Body of pancreas (tissue), 4 donors: ENCODE data around the gene MS4A14. TPM values are rescaled to one million over a fixed set of nuclear protein-coding genes. Genes with fewer than 3 reads are reported as not detected.
"Not testable (repeated sequence)": the region's sequence is repeated elsewhere in the genome, so short reads cannot be mapped to it uniquely, and the experiment has no call there.

Experiments
- ATAC-seq: fragments of 150-250 bp; one replicate; pipeline ENCODE4 v1.9.1; 2016
- DNase-seq, 4 donors: peaks; one replicate each; pipeline ENCODE4 v3.0.0-alpha.2; 2019
- H3K27ac ChIP-seq, 4 donors: fragments of 200-600 bp; sonication (generic); 1 replicate in 3 of 4; 2 replicates in 1 of 4; pipeline versions ENCODE4 v1.5.1 to v1.6.1; 2016 to 2019; ENCODE audit warnings: mild to moderate bottlenecking in 1 of 4, mixed read lengths in 1 of 4, moderate library complexity in 1 of 4
- H3K27me3 ChIP-seq, 2 donors: fragments of 200-600 bp; sonication (generic); one replicate each; pipeline ENCODE4 v1.6.0; 2016; ENCODE audit warnings: mild to moderate bottlenecking in 1 of 2
- H3K36me3 ChIP-seq, 2 donors: fragments of 200-600 bp; sonication (generic); replicated peaks in 1 of 2; 2 replicates each; pipeline ENCODE4 v1.5.1; 2016; ENCODE audit warnings: low read depth in 2 of 2; ENCODE audit not compliant: insufficient read depth in 1 of 2
- H3K4me1 ChIP-seq: fragments of 200-600 bp; sonication (generic); one replicate; pipeline ENCODE4 v1.6.0; 2016
- H3K4me3 ChIP-seq, 2 donors: fragments of 200-600 bp; sonication (generic); 1 replicate in 1 of 2; 2 replicates in 1 of 2; pipeline ENCODE4 v1.5.1; 2016 to 2019
- H3K9me3 ChIP-seq, 3 donors: fragments of 200-600 bp; sonication (generic); 1 replicate in 2 of 3; 2 replicates in 1 of 3; pipeline ENCODE4 v1.5.1; 2016
- CTCF ChIP-seq, 7 experiments: fragments of 450-650 bp in 4 of 7; fragments of 200-600 bp in 3 of 7; sonication (generic) in 3 of 7; IDR thresholded peaks; one replicate each; pipeline ENCODE4 v1.5.1; 2016 to 2019; ENCODE audit warnings: antibody characterized with exemption in 7 of 7
- POLR2A ChIP-seq, 3 donors: fragments of 450-650 bp; IDR thresholded peaks; one replicate each; pipeline ENCODE4 v1.6.1; 2016; ENCODE audit warnings: antibody characterized with exemption in 3 of 3, mild to moderate bottlenecking in 2 of 3
- WGBS, 2 donors: methylation state at CpG; one replicate each; pipeline ENCODE4 v1.1.5; 2017; 5-methylcytosine and 5-hydroxymethylcytosine counted together
- intact Hi-C: fragments of 100-400 bp; cut with DNase I; formaldehyde crosslinking; loops from one replicate; pipeline ENCODE4 v1.15.1; 2023
- total RNA-seq, 2 donors: library from RNA; depleted of rRNA; stranded (reverse); fragments of >200 nt; gene quantifications; one replicate each; pipeline ENCODE4 v1.1.0, GENCODE V29; 2016

The MS4A14 gene
- total RNA-seq, 2 donors from 2014 or later: 1.3 TPM

GRCh38 chr11:60429272-60429671 lies 33.0 kb downstream of the MS4A14 start, which contains the start of gene MS4A5:
MS4A5 (plus strand) TSS chr11:60429572; CDS start chr11:60429675, 103 bp downstream.
- Histone ChIP-seq H3K4me1 (peaks cover 11% of the 10 kb centered on the region), H3K9me3 (no peaks in the 10 kb centered on the region), H3K27ac (no peak within 1 kb of the TSS), H3K27me3 (no peaks in the 10 kb centered on the region), H3K36me3 (no peaks in the 10 kb centered on the region), H3K4me3 (no peak within 1 kb of the TSS)
- no peak for DNase-seq
- no peak for ATAC-seq
- intact Hi-C loops: no loop called here
- TF ChIP-seq CTCF (IDR thresholded peaks at IDR 0.05) (no peak), POLR2A (IDR thresholded peaks at IDR 0.05) (no peak)
- 90 to 98% methylated on average over 5 of the region's 5 CpGs for WGBS, 2 donors

GRCh38 chr11:60431251-60431650 lies 35.0 kb downstream of the MS4A14 start:
- 36 to 38% methylated on average over 2 of the region's 2 CpGs for WGBS, 2 donors
- H3K36me3 ChIP-seq: no peaks in the 10 kb centered on the region
- TF ChIP-seq CTCF (IDR thresholded peaks at IDR 0.05) (no peak), POLR2A (IDR thresholded peaks at IDR 0.05) (no peak)
- H3K9me3 ChIP-seq: no peaks in the 10 kb centered on the region
- ATAC-seq: no peak
- H3K4me1 ChIP-seq: peaks cover 11% of the 10 kb centered on the region
- intact Hi-C loops: no loop called here
- no peak for DNase-seq
- no peaks in the 10 kb centered on the region for H3K27me3 ChIP-seq
- no peak overlapping the region for H3K4me3 ChIP-seq
- H3K27ac ChIP-seq: no peak overlapping the region

- peaks cover 11% of the 10 kb centered on the region for H3K4me1 ChIP-seq
- TF ChIP-seq POLR2A (IDR thresholded peaks at IDR 0.05) (no peak), CTCF (IDR thresholded peaks at IDR 0.05) (no peak)
- no peak overlapping the region for H3K27ac ChIP-seq
- 79 to 80% methylated on average over 4 of the region's 4 CpGs for WGBS, 2 donors
- intact Hi-C loops: no loop called here
- H3K9me3 ChIP-seq: no peaks in the 10 kb centered on the region
- H3K4me3 ChIP-seq: no peak overlapping the region
- H3K36me3 ChIP-seq: no peaks in the 10 kb centered on the region
- DNase-seq (no peak), ATAC-seq (no peak)
- H3K27me3 ChIP-seq: no peaks in the 10 kb centered on the region
Measured at GRCh38 chr11:60433401-60433800, 37.1 kb downstream of the MS4A14 start.

GRCh38 chr11:60447070-60447469 lies 50.8 kb downstream of the MS4A14 start:
- DNase-seq (no peak), ATAC-seq (no peak)
- Histone ChIP-seq H3K4me3 (no peak overlapping the region), H3K9me3 (no peaks in the 10 kb centered on the region), H3K27me3 (no peaks in the 10 kb centered on the region), H3K36me3 (no peaks in the 10 kb centered on the region), H3K27ac (no peak overlapping the region), H3K4me1 (no peaks in the 10 kb centered on the region)
- TF ChIP-seq POLR2A (IDR thresholded peaks at IDR 0.05): no peak
- TF ChIP-seq CTCF (IDR thresholded peaks at IDR 0.05): no peak
- intact Hi-C loops: no loop called here

- Histone ChIP-seq H3K4me3 (no peak overlapping the region), H3K27me3 (no peaks in the 10 kb centered on the region), H3K9me3 (no peaks in the 10 kb centered on the region), H3K27ac (no peak overlapping the region), H3K4me1 (no peaks in the 10 kb centered on the region), H3K36me3 (no peaks in the 10 kb centered on the region)
- DNase-seq (no peak), ATAC-seq (no peak)
- intact Hi-C loops: no loop called here
- TF ChIP-seq POLR2A (IDR thresholded peaks at IDR 0.05): no peak
- TF ChIP-seq CTCF (IDR thresholded peaks at IDR 0.05): no peak
Measured at GRCh38 chr11:60447846-60448245, 51.6 kb downstream of the MS4A14 start.

GRCh38 chr11:60451185-60451584 lies 54.9 kb downstream of the MS4A14 start:
- H3K36me3 ChIP-seq, ATAC-seq, intact Hi-C loops, H3K27me3 ChIP-seq, H3K27ac ChIP-seq, H3K4me1 ChIP-seq, H3K4me3 ChIP-seq, DNase-seq, H3K9me3 ChIP-seq: not testable (repeated sequence)
- 80 to 89% methylated on average over 1 to 14 of the region's 32 CpGs for WGBS, 2 donors
